GM18511 (cell line): Measurements from ENCODE around the gene ANG.

Experiments used
- ATAC-seq: cut with Tn5 transposase; IDR thresholded peaks from one replicate; pipeline ENCODE4 v1.9.1; 2021; ENCODE audit warnings: mild to moderate bottlenecking, moderate library complexity; ENCODE audit not compliant: unreplicated experiment

ANG gene

DNA sequence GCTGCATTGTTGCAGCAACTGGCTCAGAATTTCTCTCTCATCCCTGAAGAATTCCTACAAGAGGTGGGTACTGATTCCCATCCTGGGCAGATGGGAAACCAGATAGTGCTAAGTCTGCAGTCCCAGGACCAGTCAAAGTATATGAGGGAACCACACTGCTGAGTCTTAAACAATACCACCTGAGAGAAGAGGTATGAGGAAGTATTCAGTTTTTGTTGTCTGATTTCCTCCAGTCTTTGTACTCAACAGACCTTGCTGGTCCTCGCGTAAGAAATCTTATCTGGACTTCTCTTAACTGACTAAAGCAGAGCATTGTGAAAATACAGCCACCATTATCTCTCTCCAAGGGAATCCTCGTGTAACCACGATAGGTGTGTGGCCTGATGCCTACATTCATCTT, 53.6 kb downstream of the ANG start:
- no peak for ATAC-seq

DNA sequence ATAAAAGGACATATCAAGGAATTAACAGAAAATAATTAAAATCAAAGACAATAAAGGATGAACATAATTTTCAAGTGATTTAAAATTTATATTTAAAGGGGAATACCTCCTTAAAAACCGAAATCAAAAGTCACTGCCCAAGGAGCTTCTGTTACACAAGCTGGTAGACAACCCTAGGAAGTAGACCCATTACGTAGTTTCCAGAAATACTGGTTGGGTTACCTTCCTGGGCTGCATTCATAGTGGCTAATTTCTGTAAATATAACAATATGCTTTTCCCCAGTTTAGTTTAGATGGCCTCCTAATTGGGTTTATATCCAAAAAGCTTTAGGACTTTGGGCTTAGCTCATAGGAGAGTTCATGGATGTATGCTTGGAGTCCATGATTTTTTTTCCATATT, 55.0 kb downstream of the ANG start:
- ATAC-seq: no peak
